Caco-2 (cell line): ENCODE results near the gene ABCD1. TPM values are rescaled to one million over a fixed set of nuclear protein-coding genes. Genes with fewer than 3 reads are reported as not detected.

Source experiments
- BruUV-seq: library from RNA; stranded (reverse); fragments of 400-500 nt; replicated peaks from 2 replicates; lab custom pipeline; 2021; lab: Mats Ljungman, UMichigan
- CTCF ChIA-PET: fragments of 300-600 bp; sonication (Branson Sonifier 250); formaldehyde crosslinking; loops from one replicate; lab custom pipeline; 2022; ENCODE audit warnings: antibody characterized with exemption; lab: Charles Lee
- POLR2A ChIA-PET: fragments of 300-600 bp; sonication (Branson Sonifier 250); formaldehyde crosslinking; loops from one replicate; lab custom pipeline; 2022; ENCODE audit warnings: antibody characterized with exemption; lab: Charles Lee
- DNase-seq, 2 experiments: peaks; one replicate each; pipeline versions ENCODE4 v3.0.0 to v3.0.0-alpha.2; 2020 to 2022
- H3K27me3 ChIP-seq: replicated peaks from 2 replicates; pipeline ENCODE4 v1.6.0; 2011; ENCODE audit warnings: low read length; ENCODE audit not compliant: control insufficient read depth, insufficient read depth
- H3K36me3 ChIP-seq: 2 replicates; pipeline ENCODE4 v1.5.1; 2011; ENCODE audit warnings: low read length; ENCODE audit not compliant: control insufficient read depth, insufficient read depth
- H3K4me1 ChIP-seq: fragments of 250-450 bp; sonication (Bioruptor Pico); 2 replicates; pipeline ENCODE4 v1.5.1; 2020; ENCODE audit warnings: mild to moderate bottlenecking
- H3K4me3 ChIP-seq: 2 replicates; pipeline ENCODE4 v1.5.1; 2011; ENCODE audit warnings: low read depth, mild to moderate bottlenecking, control low read depth, low read length
- H3K9me3 ChIP-seq: fragments of 250-450 bp; sonication (Bioruptor Pico); 2 replicates; pipeline ENCODE4 v1.5.1; 2020; ENCODE audit warnings: mild to moderate bottlenecking, moderate library complexity
- H3K27ac Mint-ChIP-seq: one replicate; pipeline ENCODE4 v1.8.0; 2022; ENCODE audit warnings: mixed read lengths; ENCODE audit not compliant: unreplicated experiment
- H3K27me3 Mint-ChIP-seq: one replicate; pipeline ENCODE4 v1.8.0; 2022; ENCODE audit warnings: mixed read lengths; ENCODE audit not compliant: insufficient read depth, unreplicated experiment
- H3K36me3 Mint-ChIP-seq: one replicate; pipeline ENCODE4 v1.8.0; 2022; ENCODE audit warnings: mild to moderate bottlenecking, mixed read lengths; ENCODE audit not compliant: insufficient read depth, unreplicated experiment
- H3K4me1 Mint-ChIP-seq: one replicate; pipeline ENCODE4 v1.8.0; 2022; ENCODE audit warnings: low read depth, mixed read lengths; ENCODE audit not compliant: unreplicated experiment
- H3K4me3 Mint-ChIP-seq: one replicate; pipeline ENCODE4 v1.8.0; 2022; ENCODE audit warnings: mild to moderate bottlenecking, moderate library complexity, mixed read lengths; ENCODE audit not compliant: unreplicated experiment
- H3K9me3 Mint-ChIP-seq: one replicate; pipeline ENCODE4 v1.8.0; 2022; ENCODE audit warnings: mixed read lengths; ENCODE audit not compliant: unreplicated experiment
- CTCF ChIP-seq, 2 experiments: fragments of 200-600 bp in 1 of 2; IDR thresholded peaks; 1 replicate in 1 of 2; 2 replicates in 1 of 2; pipeline versions ENCODE4 v1.5.1 to v1.8.0; 2011 to 2022; ENCODE audit warnings: antibody characterized with exemption in 1 of 2, control low read depth in 1 of 2, inconsistent platforms in 1 of 2, low read depth in 1 of 2, low read length in 1 of 2, mild to moderate bottlenecking in 1 of 2, moderate library complexity in 1 of 2; ENCODE audit not compliant: insufficient read depth in 1 of 2, severe bottlenecking in 1 of 2, unreplicated experiment in 1 of 2
- intact Hi-C: fragments of 100-400 bp; cut with micrococcal nuclease; formaldehyde crosslinking; loops from one replicate; pipeline ENCODE4 v1.10.0; 2022; ENCODE audit not compliant: unreplicated experiment
- total RNA-seq: library from RNA; stranded (reverse); gene quantifications from 2 replicates; pipeline ENCODE4 v1.2.3, GENCODE V29; 2022

Gene ABCD1
- total RNA-seq, 1 experiment from 2014 or later = 4.3 TPM

- Mint-ChIP-seq H3K4me3 (no peak overlapping the region), H3K4me1 (no peaks in the 10 kb centered on the region), H3K27me3 (no peaks in the 10 kb centered on the region), H3K27ac (no peak overlapping the region), H3K36me3 (peaks cover 6% of the 10 kb centered on the region), H3K9me3 (no peaks in the 10 kb centered on the region)
- Histone ChIP-seq H3K4me3 (no peak overlapping the region), H3K27me3 (no peaks in the 10 kb centered on the region), H3K4me1 (no peaks in the 10 kb centered on the region), H3K36me3 (no peaks in the 10 kb centered on the region), H3K9me3 (no peaks in the 10 kb centered on the region)
- ChIA-PET POLR2A (no interaction called here), CTCF (no interaction called here)
- BruUV-seq = no TSS peak
- no peak for TF ChIP-seq CTCF (IDR thresholded peaks at IDR 0.05; ENCODE audit: insufficient read depth in 1 of 2, low read depth in 1 of 2, low read length in 1 of 2, severe bottlenecking in 1 of 2, unreplicated experiment in 1 of 2)
- intact Hi-C loops = no loop called here
- DNase-seq = no peak
These were observed 58.8 kb downstream of the ABCD1 start for GRCh38 chrX:153783378-153784013.

GRCh38 chrX:153784325-153784967, 59.8 kb downstream of the ABCD1 start:
- DNase-seq = no peak
- intact Hi-C loops = no loop called here
- Histone ChIP-seq H3K4me1 (no peaks in the 10 kb centered on the region), H3K27me3 (no peaks in the 10 kb centered on the region), H3K36me3 (no peaks in the 10 kb centered on the region), H3K9me3 (no peaks in the 10 kb centered on the region), H3K4me3 (no peak overlapping the region)
- H3K4me3 Mint-ChIP-seq = no peak overlapping the region
- ChIA-PET CTCF (no interaction called here), POLR2A (no interaction called here)
- no peak overlapping the region for H3K27ac Mint-ChIP-seq
- H3K36me3 Mint-ChIP-seq = peaks cover 6% of the 10 kb centered on the region
- no peaks in the 10 kb centered on the region for H3K4me1 Mint-ChIP-seq
- H3K27me3 Mint-ChIP-seq = no peaks in the 10 kb centered on the region
- no TSS peak for BruUV-seq
- no peak for TF ChIP-seq CTCF (IDR thresholded peaks at IDR 0.05; ENCODE audit: insufficient read depth in 1 of 2, low read depth in 1 of 2, low read length in 1 of 2, severe bottlenecking in 1 of 2, unreplicated experiment in 1 of 2)
- H3K9me3 Mint-ChIP-seq = no peaks in the 10 kb centered on the region

DNA sequence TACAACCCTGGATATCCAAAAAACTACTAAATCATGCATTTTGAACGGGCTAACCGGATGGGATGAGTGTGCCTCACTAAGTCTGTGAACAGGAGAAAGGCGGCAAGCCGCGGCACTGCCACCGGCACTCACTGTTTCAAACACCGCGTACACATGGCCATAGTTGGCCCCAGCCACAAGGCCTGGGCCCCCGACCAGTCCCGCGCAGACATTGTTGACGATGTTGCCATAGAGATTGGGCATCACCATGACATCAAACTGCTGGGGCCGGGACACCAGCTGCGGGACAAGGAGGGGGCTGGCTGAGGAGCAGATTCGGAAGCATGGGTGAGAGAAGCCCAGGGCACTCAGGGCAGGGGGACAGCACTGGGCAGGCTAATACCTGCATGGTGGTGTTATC, 62.0 kb downstream of the ABCD1 start:
- intact Hi-C loops = no loop called here
- BruUV-seq = no TSS peak
- TF ChIP-seq CTCF (IDR thresholded peaks at IDR 0.05; ENCODE audit: insufficient read depth in 1 of 2, low read depth in 1 of 2, low read length in 1 of 2, severe bottlenecking in 1 of 2, unreplicated experiment in 1 of 2) = no peak
- Mint-ChIP-seq H3K4me3 (no peak overlapping the region), H3K9me3 (no peaks in the 10 kb centered on the region), H3K27ac (no peak overlapping the region), H3K27me3 (no peaks in the 10 kb centered on the region), H3K36me3 (no peaks in the 10 kb centered on the region), H3K4me1 (no peaks in the 10 kb centered on the region)
- Histone ChIP-seq H3K36me3 (no peaks in the 10 kb centered on the region), H3K4me3 (no peak overlapping the region), H3K9me3 (no peaks in the 10 kb centered on the region), H3K4me1 (no peaks in the 10 kb centered on the region), H3K27me3 (no peaks in the 10 kb centered on the region)
- DNase-seq = no peak
- CTCF ChIA-PET = no interaction called here
- POLR2A ChIA-PET = no interaction called here
